GM12873 (cell line): ENCODE measurements around the gene CSF2RB.

Source experiments
- TF ChIP-seq, protein P1 (sequence below): IDR thresholded peaks from 2 replicates; pipeline ENCODE4 v1.5.1; 2012; ENCODE audit warnings: low read depth, mild to moderate bottlenecking, moderate library complexity, low read length, control low read depth; ENCODE audit not compliant: insufficient read depth; ENCODE audit errors: missing control alignments

CSF2RB gene

DNA sequence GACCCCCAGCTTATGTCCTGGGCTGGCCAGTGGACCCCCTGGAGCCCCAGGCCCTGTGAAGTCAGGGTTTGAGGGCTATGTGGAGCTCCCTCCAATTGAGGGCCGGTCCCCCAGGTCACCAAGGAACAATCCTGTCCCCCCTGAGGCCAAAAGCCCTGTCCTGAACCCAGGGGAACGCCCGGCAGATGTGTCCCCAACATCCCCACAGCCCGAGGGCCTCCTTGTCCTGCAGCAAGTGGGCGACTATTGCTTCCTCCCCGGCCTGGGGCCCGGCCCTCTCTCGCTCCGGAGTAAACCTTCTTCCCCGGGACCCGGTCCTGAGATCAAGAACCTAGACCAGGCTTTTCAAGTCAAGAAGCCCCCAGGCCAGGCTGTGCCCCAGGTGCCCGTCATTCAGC lies 24.6 kb downstream of the CSF2RB start:
- TF ChIP-seq, protein P1, sequence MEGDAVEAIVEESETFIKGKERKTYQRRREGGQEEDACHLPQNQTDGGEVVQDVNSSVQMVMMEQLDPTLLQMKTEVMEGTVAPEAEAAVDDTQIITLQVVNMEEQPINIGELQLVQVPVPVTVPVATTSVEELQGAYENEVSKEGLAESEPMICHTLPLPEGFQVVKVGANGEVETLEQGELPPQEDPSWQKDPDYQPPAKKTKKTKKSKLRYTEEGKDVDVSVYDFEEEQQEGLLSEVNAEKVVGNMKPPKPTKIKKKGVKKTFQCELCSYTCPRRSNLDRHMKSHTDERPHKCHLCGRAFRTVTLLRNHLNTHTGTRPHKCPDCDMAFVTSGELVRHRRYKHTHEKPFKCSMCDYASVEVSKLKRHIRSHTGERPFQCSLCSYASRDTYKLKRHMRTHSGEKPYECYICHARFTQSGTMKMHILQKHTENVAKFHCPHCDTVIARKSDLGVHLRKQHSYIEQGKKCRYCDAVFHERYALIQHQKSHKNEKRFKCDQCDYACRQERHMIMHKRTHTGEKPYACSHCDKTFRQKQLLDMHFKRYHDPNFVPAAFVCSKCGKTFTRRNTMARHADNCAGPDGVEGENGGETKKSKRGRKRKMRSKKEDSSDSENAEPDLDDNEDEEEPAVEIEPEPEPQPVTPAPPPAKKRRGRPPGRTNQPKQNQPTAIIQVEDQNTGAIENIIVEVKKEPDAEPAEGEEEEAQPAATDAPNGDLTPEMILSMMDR, result no peak

GRCh38 chr22:36938886-36939285 lies 25.5 kb downstream of the CSF2RB start:
- TF ChIP-seq, protein P1, result no peak

- TF ChIP-seq, protein P1, result no peak
These were observed 27.2 kb downstream of the CSF2RB start for GRCh38 chr22:36940676-36941075.

- TF ChIP-seq, protein P1, result no peak
These were observed 29.1 kb downstream of the CSF2RB start for GRCh38 chr22:36942556-36942955.

- TF ChIP-seq, protein P1, result peak; percentile 40
These were observed 33.2 kb downstream of the CSF2RB start for GRCh38 chr22:36946421-36947158.

DNA sequence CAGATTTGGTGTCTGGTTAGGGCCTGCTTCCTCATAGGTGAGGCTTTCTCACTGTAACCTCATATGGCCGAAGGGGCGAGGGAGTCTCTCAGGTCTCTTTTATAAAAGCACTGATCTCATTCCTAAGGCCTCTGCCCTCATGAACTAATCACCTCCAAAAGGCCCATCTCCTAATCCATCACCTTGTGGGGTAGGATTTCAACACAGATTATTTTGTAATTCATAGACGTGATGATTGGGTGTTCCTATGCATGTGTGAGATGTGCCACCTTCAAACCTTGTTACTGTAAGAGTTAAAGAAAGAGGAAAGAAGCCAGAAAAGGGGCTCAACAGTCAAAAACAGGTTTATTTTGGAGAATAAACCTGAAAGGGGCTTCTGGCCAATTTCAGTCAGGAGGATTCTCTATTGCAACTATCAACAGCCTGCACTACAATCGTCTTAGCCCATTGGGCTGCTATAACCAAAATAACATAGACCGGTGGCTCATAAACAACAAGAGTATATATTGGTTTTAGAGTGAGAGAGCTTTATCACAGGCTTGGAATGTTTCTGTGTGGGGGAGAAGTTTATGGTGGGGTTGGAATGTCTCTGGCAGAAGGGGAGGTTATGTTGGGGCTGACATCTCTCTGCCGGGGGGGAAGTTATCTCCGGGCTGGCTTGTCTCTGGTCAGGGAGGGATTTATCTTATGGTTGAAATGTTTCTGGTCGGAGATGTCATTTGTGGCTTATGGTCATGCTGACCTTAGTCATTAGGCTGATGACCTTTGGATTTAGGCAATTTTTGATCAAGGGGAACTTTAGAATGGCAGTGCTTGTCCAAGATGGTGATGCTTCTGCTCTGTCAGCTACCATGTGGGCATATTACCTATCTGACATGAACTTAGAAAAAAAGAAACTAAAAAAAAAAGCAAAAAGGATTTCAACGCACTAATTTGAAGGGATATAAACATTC lies 35.1 kb downstream of the CSF2RB start:
- TF ChIP-seq, protein P1, result no peak
